NB4 (cell line): ENCODE measurements around the gene TRIM67.

Experiments used
- DNase-seq: peaks from one replicate; pipeline ENCODE4 v3.0.0; 2010; ENCODE audit warnings: low read depth
- H3K4me3 ChIP-seq: one replicate; pipeline ENCODE4 v1.5.1; 2011; ENCODE audit warnings: mild to moderate bottlenecking, low read depth, low read length, moderate library complexity
- MYC ChIP-seq: IDR thresholded peaks from 2 replicates; pipeline ENCODE4 v1.6.1; 2011; ENCODE audit warnings: low read depth, low read length
- POLR2A ChIP-seq: IDR thresholded peaks from 2 replicates; pipeline ENCODE4 v1.6.1; 2011; ENCODE audit warnings: mild to moderate bottlenecking; ENCODE audit not compliant: insufficient read length; ENCODE audit errors: extremely low read depth
- TF ChIP-seq, protein P1 (sequence below): IDR thresholded peaks from 2 replicates; pipeline ENCODE4 v1.6.1; 2011; ENCODE audit warnings: low read depth, low read length
- TF ChIP-seq, protein P2 (sequence below): IDR thresholded peaks from one replicate; pipeline ENCODE4 v1.5.1; 2012; ENCODE audit warnings: low read depth, low read length

The TRIM67 gene

DNA sequence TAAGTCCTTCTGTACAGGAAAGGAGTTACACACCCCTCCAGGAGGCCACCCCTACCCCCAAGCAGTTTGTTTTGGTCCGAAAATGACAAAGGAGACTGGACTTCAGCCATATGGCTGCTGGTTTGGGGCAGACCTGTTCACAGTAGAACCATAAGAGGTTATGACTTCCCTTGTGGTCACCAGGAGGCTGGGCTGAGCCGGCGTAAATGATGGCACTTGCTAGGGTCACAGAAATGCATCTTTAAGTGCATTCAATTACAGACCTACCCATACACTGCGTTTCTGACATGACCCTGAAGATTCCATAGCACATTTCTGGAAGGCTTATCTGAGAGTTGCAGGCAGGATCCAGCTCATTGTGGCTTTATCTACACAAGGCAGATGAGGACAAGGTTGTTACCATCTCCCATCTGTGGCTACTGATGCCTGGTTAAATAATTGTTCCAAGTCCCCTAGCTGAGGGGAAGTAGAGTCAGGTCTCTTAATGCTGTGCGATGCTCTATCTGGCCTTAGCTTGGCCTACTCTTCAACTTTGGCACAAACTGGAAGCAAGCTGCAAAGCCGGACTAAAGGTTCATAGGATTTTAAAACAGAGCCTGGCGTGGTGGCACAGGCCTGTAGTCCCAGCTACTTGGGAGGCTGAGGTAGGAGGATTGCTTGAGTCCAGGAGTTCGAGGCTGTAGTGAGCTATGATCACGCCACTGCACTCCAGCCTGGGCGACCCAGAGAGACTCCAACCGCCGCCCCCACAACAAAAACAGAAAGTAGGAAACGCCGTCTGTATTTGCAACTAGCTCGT is 1.7 kb upstream of the TRIM67 start:
- no peak for DNase-seq
- no peak for TF ChIP-seq POLR2A

DNA sequence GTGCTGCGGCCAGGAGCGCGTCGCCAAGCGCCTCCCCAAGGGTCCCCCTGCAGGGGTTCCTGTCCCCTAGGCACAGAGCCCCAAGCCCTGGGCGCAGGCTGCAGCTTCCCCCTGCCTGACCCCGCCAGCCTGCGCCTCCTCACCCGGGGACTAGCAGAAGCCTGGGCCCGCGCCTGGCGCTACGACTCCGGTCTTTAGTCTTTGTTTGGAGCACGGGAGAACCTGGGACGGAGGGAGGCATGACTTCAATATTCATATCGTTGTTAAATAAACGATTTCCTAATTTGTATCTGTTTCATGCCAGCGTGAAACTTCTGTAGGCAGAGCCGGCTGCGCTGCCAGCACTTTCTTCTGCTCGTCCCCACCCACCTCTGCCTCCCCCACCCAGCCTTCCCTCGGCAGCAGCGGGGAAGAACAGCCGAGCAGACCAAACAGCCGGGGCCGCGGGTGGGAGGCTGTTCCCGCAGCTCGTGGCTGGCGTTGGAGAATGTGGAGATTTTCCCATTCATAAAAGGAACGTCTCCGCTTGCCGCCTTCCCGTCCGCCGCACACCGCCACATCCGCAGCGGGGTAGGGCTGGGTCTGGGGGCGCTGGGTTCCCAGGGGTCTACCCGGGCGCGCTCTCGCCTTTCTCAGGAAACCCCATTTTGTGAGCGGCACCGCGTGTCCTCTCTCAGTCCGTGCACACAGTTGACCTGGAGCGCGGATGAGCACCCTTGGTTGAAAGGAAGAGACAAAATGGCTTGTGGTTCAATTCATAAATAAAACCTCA is 777 bp upstream of the TRIM67 start:
- TF ChIP-seq, protein P1, sequence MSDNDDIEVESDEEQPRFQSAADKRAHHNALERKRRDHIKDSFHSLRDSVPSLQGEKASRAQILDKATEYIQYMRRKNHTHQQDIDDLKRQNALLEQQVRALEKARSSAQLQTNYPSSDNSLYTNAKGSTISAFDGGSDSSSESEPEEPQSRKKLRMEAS: no peak
- TF ChIP-seq, protein P2, sequence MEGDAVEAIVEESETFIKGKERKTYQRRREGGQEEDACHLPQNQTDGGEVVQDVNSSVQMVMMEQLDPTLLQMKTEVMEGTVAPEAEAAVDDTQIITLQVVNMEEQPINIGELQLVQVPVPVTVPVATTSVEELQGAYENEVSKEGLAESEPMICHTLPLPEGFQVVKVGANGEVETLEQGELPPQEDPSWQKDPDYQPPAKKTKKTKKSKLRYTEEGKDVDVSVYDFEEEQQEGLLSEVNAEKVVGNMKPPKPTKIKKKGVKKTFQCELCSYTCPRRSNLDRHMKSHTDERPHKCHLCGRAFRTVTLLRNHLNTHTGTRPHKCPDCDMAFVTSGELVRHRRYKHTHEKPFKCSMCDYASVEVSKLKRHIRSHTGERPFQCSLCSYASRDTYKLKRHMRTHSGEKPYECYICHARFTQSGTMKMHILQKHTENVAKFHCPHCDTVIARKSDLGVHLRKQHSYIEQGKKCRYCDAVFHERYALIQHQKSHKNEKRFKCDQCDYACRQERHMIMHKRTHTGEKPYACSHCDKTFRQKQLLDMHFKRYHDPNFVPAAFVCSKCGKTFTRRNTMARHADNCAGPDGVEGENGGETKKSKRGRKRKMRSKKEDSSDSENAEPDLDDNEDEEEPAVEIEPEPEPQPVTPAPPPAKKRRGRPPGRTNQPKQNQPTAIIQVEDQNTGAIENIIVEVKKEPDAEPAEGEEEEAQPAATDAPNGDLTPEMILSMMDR: no peak
- TF ChIP-seq MYC: no peak
- TF ChIP-seq POLR2A: no peak
- DNase-seq: no peak
- no peak overlapping the region for H3K4me3 ChIP-seq

More for the DNA sequence above, 1.7 kb upstream of the TRIM67 start:
- H3K4me3 ChIP-seq: no peak overlapping the region

DNA sequence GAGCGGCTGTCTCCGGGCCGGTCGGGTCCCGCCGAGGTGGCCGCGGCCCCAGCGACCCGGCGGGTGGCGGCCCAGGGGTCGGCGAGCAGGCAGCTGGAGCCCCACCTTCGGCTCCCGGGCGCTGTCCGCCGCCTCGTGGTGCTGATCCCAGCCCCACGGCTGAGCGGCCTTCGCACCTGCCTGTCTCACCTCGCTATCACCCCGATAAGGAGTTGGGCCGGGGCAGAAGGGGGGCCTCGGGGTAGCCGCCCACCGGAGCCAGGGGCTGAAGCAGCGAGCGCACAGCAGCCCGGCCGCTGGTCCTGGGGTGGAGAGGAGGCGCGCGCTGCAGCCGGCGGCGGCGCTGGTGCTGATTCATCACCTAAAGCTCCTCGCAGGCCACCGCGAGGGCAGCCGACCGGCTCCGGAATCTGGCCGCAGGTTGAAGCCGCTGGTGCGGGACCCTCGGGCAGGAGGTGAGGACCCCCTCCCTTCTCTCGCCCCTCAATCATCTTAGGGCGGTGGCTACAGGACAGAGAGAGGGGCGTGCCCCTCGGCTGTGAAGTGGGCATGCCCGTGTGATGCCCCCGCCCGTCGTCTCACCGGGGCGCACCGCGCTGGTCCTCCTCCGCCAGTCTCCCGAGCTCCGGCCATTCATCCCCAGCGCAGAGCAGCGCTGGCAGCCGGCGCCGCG is 575 bp downstream of the TRIM67 start:
- DNase-seq: peak; percentile 25

DNA sequence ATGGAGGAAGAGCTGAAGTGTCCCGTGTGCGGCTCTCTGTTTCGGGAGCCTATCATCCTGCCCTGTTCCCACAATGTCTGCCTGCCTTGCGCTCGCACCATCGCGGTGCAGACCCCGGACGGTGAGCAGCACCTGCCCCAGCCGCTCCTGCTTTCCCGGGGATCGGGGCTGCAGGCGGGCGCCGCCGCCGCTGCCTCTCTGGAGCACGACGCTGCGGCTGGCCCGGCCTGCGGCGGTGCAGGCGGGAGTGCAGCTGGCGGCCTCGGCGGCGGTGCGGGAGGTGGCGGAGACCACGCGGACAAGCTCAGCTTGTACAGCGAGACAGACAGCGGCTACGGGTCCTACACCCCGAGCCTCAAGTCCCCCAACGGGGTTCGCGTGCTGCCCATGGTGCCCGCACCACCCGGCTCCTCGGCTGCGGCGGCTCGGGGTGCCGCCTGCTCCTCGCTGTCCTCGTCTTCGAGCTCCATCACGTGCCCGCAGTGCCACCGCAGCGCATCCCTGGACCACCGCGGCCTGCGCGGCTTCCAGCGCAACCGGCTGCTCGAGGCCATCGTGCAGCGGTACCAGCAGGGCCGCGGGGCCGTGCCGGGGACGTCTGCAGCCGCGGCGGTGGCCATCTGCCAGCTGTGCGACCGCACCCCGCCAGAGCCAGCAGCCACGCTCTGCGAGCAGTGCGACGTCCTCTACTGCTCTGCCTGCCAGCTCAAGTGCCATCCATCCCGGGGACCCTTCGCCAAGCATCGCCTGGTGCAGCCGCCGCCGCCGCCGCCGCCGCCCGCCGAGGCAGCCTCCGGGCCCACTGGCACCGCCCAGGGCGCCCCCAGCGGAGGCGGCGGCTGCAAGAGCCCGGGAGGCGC is 1.3 kb downstream of the TRIM67 start:
- TF ChIP-seq, protein P1: no peak
- TF ChIP-seq POLR2A (no peak), MYC (no peak)
- TF ChIP-seq, protein P2: no peak
- H3K4me3 ChIP-seq: no peak overlapping the region
- no peak for DNase-seq

More for the DNA sequence above, 575 bp downstream of the TRIM67 start:
- H3K4me3 ChIP-seq: no peak overlapping the region
- TF ChIP-seq MYC (no peak), POLR2A (no peak)
- TF ChIP-seq, protein P2: no peak
- TF ChIP-seq, protein P1: no peak

DNA sequence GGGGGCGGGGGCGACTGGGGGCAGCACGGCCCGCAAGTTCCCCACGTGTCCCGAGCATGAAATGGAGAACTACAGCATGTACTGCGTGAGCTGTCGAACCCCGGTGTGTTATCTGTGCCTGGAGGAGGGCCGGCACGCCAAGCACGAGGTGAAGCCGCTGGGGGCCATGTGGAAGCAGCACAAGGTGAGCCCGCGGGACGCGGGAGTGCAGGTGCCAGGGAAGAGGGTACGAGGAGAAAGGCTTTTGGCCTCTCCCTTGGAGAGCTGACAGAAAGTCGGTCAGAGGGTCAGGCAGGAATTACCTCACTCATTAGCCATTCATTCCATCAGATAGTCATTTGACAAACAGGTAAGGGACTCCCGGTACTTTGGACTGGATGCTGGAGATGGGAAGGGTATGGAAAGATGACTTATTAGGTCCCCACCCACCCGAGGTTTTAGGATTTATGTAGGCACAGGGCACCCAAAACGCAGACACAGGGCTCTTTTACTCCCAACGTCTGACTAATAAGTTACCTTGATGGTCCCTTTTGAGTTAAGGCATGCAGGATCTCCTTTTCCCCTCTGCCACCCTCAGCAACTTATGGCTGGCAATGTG is 2.1 kb downstream of the TRIM67 start:
- TF ChIP-seq MYC (no peak), POLR2A (no peak)
- TF ChIP-seq, protein P1: no peak
- TF ChIP-seq, protein P2: no peak
- no peak for DNase-seq
- no peak overlapping the region for H3K4me3 ChIP-seq
